ENCODE measurements around the gene EPS15.

EPS15 gene

GRCh38 chr1:51330331-51331201 is 188.5 kb downstream of the EPS15 start, which contains the start of gene TTC39A:
TTC39A (minus strand) TSS chr1:51330562; CDS start chr1:51330477, 85 bp downstream.
- DNase-seq, result no peak
- Histone ChIP-seq H3K4me2 (ENCODE audit: low read depth, low read length) (peak within 1 kb of the TSS; percentile 85), H3K9me2 (replicated peaks; ENCODE audit: insufficient read depth, low read length) (no peaks in the 10 kb centered on the region), H3K4me3 (ENCODE audit: low read length) (peak within 1 kb of the TSS; percentile 55), H3K9ac (ENCODE audit: low read length) (no peak within 1 kb of the TSS), H3K27ac (ENCODE audit: low read length) (no peak within 1 kb of the TSS), H3K9me3 (replicated peaks; ENCODE audit: insufficient read depth, low read length) (no peaks in the 10 kb centered on the region), H4K20me1 (ENCODE audit: insufficient read depth, low read length) (no peaks in the 10 kb centered on the region), H3K4me1 (ENCODE audit: low read length) (peaks cover 10% of the 10 kb centered on the region), H3K79me2 (ENCODE audit: low read length) (no peaks in the 10 kb centered on the region), H3K36me3 (replicated peaks; ENCODE audit: insufficient read depth, low read length) (no peaks in the 10 kb centered on the region), H3F3A (ENCODE audit: insufficient read depth, low read length) (no peaks in the 10 kb centered on the region), H3K27me3 (replicated peaks; ENCODE audit: insufficient read depth, low read length) (no peaks in the 10 kb centered on the region), H2AFZ (ENCODE audit: low read length) (peak within 1 kb of the TSS; percentile 75)
- no peak for TF ChIP-seq EZH2 (optimal IDR thresholded peaks at IDR 0.05; ENCODE audit: low read depth, low read length)
- TF ChIP-seq CTCF (IDR thresholded peaks at IDR 0.05; ENCODE audit: low read length), result no peak
- TF ChIP-seq EZH2phosphoT487 (IDR thresholded peaks at IDR 0.05; ENCODE audit: low read length), result no peak

GRCh38 chr1:51329443-51330325 is 189.4 kb downstream of the EPS15 start:
- H3K79me2 ChIP-seq (ENCODE audit: low read length), result no peaks in the 10 kb centered on the region
- peaks cover 10% of the 10 kb centered on the region for H3K4me1 ChIP-seq (ENCODE audit: low read length)
- no peak for DNase-seq
- H3K9ac ChIP-seq (ENCODE audit: low read length), result no peak overlapping the region
- no peaks in the 10 kb centered on the region for H3K9me2 ChIP-seq (replicated peaks; ENCODE audit: insufficient read depth, low read length)
- no peaks in the 10 kb centered on the region for H3F3A ChIP-seq (ENCODE audit: insufficient read depth, low read length)
- peak overlapping the region; percentile 19; the same call in 1 of the 2 replicates for H3K4me2 ChIP-seq (ENCODE audit: low read depth, low read length)
- no peaks in the 10 kb centered on the region for H4K20me1 ChIP-seq (ENCODE audit: insufficient read depth, low read length)
- no peak overlapping the region for H2AFZ ChIP-seq (ENCODE audit: low read length)
- no peaks in the 10 kb centered on the region for H3K9me3 ChIP-seq (replicated peaks; ENCODE audit: insufficient read depth, low read length)
- no peaks in the 10 kb centered on the region for H3K36me3 ChIP-seq (replicated peaks; ENCODE audit: insufficient read depth, low read length)
- TF ChIP-seq EZH2phosphoT487 (IDR thresholded peaks at IDR 0.05; ENCODE audit: low read length) (no peak), CTCF (IDR thresholded peaks at IDR 0.05; ENCODE audit: low read length) (no peak), EZH2 (optimal IDR thresholded peaks at IDR 0.05; ENCODE audit: low read depth, low read length) (no peak)
- H3K27me3 ChIP-seq (replicated peaks; ENCODE audit: insufficient read depth, low read length), result no peaks in the 10 kb centered on the region
- H3K27ac ChIP-seq (ENCODE audit: low read length), result no peak overlapping the region
- H3K4me3 ChIP-seq (ENCODE audit: low read length), result no peak overlapping the region; the same call in 1 of the 2 replicates

- H3K9me3 ChIP-seq (replicated peaks; ENCODE audit: insufficient read depth, low read length), result no peaks in the 10 kb centered on the region
- H3K4me2 ChIP-seq (ENCODE audit: low read depth, low read length), result no peak overlapping the region
- H2AFZ ChIP-seq (ENCODE audit: low read length), result no peak overlapping the region
- no peak overlapping the region for H3K27ac ChIP-seq (ENCODE audit: low read length)
- no peaks in the 10 kb centered on the region for H3K36me3 ChIP-seq (replicated peaks; ENCODE audit: insufficient read depth, low read length)
- peaks cover 10% of the 10 kb centered on the region for H3K4me1 ChIP-seq (ENCODE audit: low read length)
- H4K20me1 ChIP-seq (ENCODE audit: insufficient read depth, low read length), result no peaks in the 10 kb centered on the region
- TF ChIP-seq EZH2phosphoT487 (IDR thresholded peaks at IDR 0.05; ENCODE audit: low read length) (no peak), EZH2 (optimal IDR thresholded peaks at IDR 0.05; ENCODE audit: low read depth, low read length) (no peak), CTCF (IDR thresholded peaks at IDR 0.05; ENCODE audit: low read length) (no peak)
- no peaks in the 10 kb centered on the region for H3K9me2 ChIP-seq (replicated peaks; ENCODE audit: insufficient read depth, low read length)
- no peak overlapping the region for H3K9ac ChIP-seq (ENCODE audit: low read length)
- H3K79me2 ChIP-seq (ENCODE audit: low read length), result no peaks in the 10 kb centered on the region
- no peaks in the 10 kb centered on the region for H3K27me3 ChIP-seq (replicated peaks; ENCODE audit: insufficient read depth, low read length)
- H3K4me3 ChIP-seq (ENCODE audit: low read length), result no peak overlapping the region
- no peaks in the 10 kb centered on the region for H3F3A ChIP-seq (ENCODE audit: insufficient read depth, low read length)
- no peak for DNase-seq
Observed at GRCh38 chr1:51328926-51329325, 190.1 kb downstream of the EPS15 start.

Data from MM.1S (cell line).